Measurements from ENCODE around the gene EXOC3L1. TPM values are rescaled to one million over a fixed set of nuclear protein-coding genes. Genes with fewer than 3 reads are reported as not detected.

The EXOC3L1 gene
- total and polyA plus RNA-seq, 2 of the 13 experiments (the other 11 are each of a cell fraction or from before 2014, with no cell fraction given), result 0.12 TPM; not detected in 1

GRCh38 chr16:67170168-67170948, 19.6 kb downstream of the EXOC3L1 start, which contains the start of gene NOL3 (continued):
- TF ChIP-seq ZNF451 (CRISPR knock-in tag; IDR thresholded peaks at IDR 0.05) (peak; percentile 42; the same call in 1 of the 2 replicates), SP1 (IDR thresholded peaks at IDR 0.05) (no peak), SP1 (CRISPR knock-in tag; IDR thresholded peaks at IDR 0.05) (no peak; the same call in 1 of the 2 replicates), ZFAT (CRISPR knock-in tag; conservative IDR thresholded peaks at IDR 0.05) (no peak), HMGA1 (CRISPR knock-in tag; conservative IDR thresholded peaks at IDR 0.05) (no peak), ZKSCAN5 (CRISPR knock-in tag; IDR thresholded peaks at IDR 0.05) (0 out of 2 replicates have a peak, but pooled peaks have one; percentile 21), ZNF34 (CRISPR knock-in tag; IDR thresholded peaks at IDR 0.05; ENCODE audit: borderline replicate concordance) (no peak), ZNF570 (CRISPR knock-in tag; IDR thresholded peaks at IDR 0.05; ENCODE audit: borderline replicate concordance) (no peak), ZNF574 (CRISPR knock-in tag; IDR thresholded peaks at IDR 0.05) (no peak; the same call in 1 of the 2 replicates), ZNF607 (CRISPR knock-in tag; IDR thresholded peaks at IDR 0.05; ENCODE audit: borderline replicate concordance) (peak; percentile 60), TARDBP (CRISPR knock-in tag; IDR thresholded peaks at IDR 0.05) (peak; percentile 47; the same call in 1 of the 2 replicates), RBFOX2 (IDR thresholded peaks at IDR 0.05; ENCODE audit: low read depth, low read length) (peak; percentile 70), FOXP4 (CRISPR knock-in tag; IDR thresholded peaks at IDR 0.05) (no peak), SPEN (CRISPR knock-in tag; IDR thresholded peaks at IDR 0.05; ENCODE audit: low read depth) (peak; percentile 88), ZNF329 (CRISPR knock-in tag; IDR thresholded peaks at IDR 0.05; ENCODE audit: low read depth) (no peak; the same call in 1 of the 2 replicates), MTF2 (CRISPR knock-in tag; IDR thresholded peaks at IDR 0.05; ENCODE audit: borderline replicate concordance) (no peak), ZNF660 (CRISPR knock-in tag; IDR thresholded peaks at IDR 0.05; ENCODE audit: borderline replicate concordance, low read depth) (no peak), NRL (CRISPR knock-in tag; IDR thresholded peaks at IDR 0.05; ENCODE audit: borderline replicate concordance) (no peak; the same call in none of the 2 replicates), ZNF83 (CRISPR knock-in tag; IDR thresholded peaks at IDR 0.05; ENCODE audit: borderline replicate concordance) (no peak), ZNF746 (CRISPR knock-in tag; IDR thresholded peaks at IDR 0.05) (peak; percentile 83), KLF16 (CRISPR knock-in tag; IDR thresholded peaks at IDR 0.05) (peak in 1 of 2 experiments; percentile 48; a peak in 2 of 4 replicates), HMGXB4 (CRISPR knock-in tag; IDR thresholded peaks at IDR 0.05; ENCODE audit: borderline replicate concordance in 1 of 2, low read depth in 1 of 2) (peak in 1 of 2 experiments; percentile 82; a peak in 3 of 4 replicates), PAF1 (CRISPR knock-in tag; IDR thresholded peaks at IDR 0.05) (no peak)

All from HepG2 (cell line).